Spleen (tissue), 11 donors: ENCODE measurements around the gene SLC1A7. TPM values are rescaled to one million over a fixed set of nuclear protein-coding genes. Genes with fewer than 3 reads are reported as not detected.

Source experiments
- DNase-seq: peaks from one replicate; pipeline ENCODE4 v3.0.0-alpha.2; 2020
- H3K27ac ChIP-seq, 8 donors: fragments of 200-600 bp; sonication (generic) in 7 of 8; 1 replicate in 4 of 8; 2 replicates in 4 of 8; pipeline versions ENCODE4 v1.5.0 to v1.8.0; 2016 to 2021; ENCODE audit warnings: inconsistent platforms in 4 of 8, mild to moderate bottlenecking in 4 of 8, moderate library complexity in 1 of 8
- H3K27me3 ChIP-seq, 7 donors: fragments of 200-600 bp; sonication (generic) in 6 of 7; replicated peaks in 1 of 7; 1 replicate in 4 of 7; 2 replicates in 3 of 7; pipeline versions ENCODE4 v1.5.0 to v1.8.0; 2016 to 2021; ENCODE audit warnings: inconsistent platforms in 3 of 7, mild to moderate bottlenecking in 1 of 7
- H3K36me3 ChIP-seq, 6 donors: fragments of 200-600 bp; sonication (generic) in 5 of 6; 1 replicate in 4 of 6; 2 replicates in 2 of 6; pipeline versions ENCODE4 v1.5.0 to v1.8.0; 2016 to 2021; ENCODE audit warnings: inconsistent platforms in 2 of 6
- H3K4me1 ChIP-seq, 6 donors: fragments of 200-600 bp; sonication (generic) in 5 of 6; 1 replicate in 3 of 6; 2 replicates in 3 of 6; pipeline versions ENCODE4 v1.5.0 to v1.8.0; 2016 to 2021; ENCODE audit warnings: inconsistent platforms in 3 of 6
- H3K4me3 ChIP-seq, 8 donors: fragments of 200-600 bp; sonication (generic) in 7 of 8; 1 replicate in 4 of 8; 2 replicates in 4 of 8; pipeline versions ENCODE4 v1.5.0 to v1.8.0; 2016 to 2021; ENCODE audit warnings: inconsistent platforms in 4 of 8, mild to moderate bottlenecking in 4 of 8, moderate library complexity in 2 of 8
- H3K9me3 ChIP-seq, 8 donors: fragments of 200-600 bp; sonication (generic) in 7 of 8; 1 replicate in 4 of 8; 2 replicates in 4 of 8; pipeline versions ENCODE4 v1.5.0 to v1.8.0; 2016 to 2021; ENCODE audit warnings: inconsistent platforms in 4 of 8
- CTCF ChIP-seq, 11 experiments: fragments of 200-600 bp in 7 of 11; fragments of 450-650 bp in 4 of 11; sonication (generic) in 4 of 11; IDR thresholded peaks in 8 of 11; conservative IDR thresholded peaks in 3 of 11; 1 replicate in 7 of 11; 2 replicates in 4 of 11; pipeline versions ENCODE4 v1.4.0 to v1.8.0; 2016 to 2021; ENCODE audit warnings: antibody characterized with exemption in 11 of 11, inconsistent platforms in 4 of 11, mild to moderate bottlenecking in 1 of 11
- POLR2A ChIP-seq, 3 donors: fragments of 450-650 bp; IDR thresholded peaks; one replicate each; pipeline ENCODE4 v1.5.1; 2017; ENCODE audit warnings: antibody characterized with exemption in 3 of 3, mild to moderate bottlenecking in 1 of 3
- POLR2AphosphoS5 ChIP-seq, 3 donors: sonication (generic); formaldehyde crosslinking; IDR thresholded peaks; one replicate each; pipeline ENCODE4 v1.5.1; 2017; ENCODE audit warnings: antibody characterized with exemption in 3 of 3
- WGBS, 5 donors: extraction: QIAGEN DNeasy Blood & Tissue Kit in 3 of 5; methylation state at CpG; one replicate each; pipeline versions ENCODE4 v1.1.5 to v1.1.7; 2013 to 2018; 5-methylcytosine and 5-hydroxymethylcytosine counted together
- intact Hi-C: fragments of 100-400 bp; cut with DNase I; formaldehyde crosslinking; loops from one replicate; pipeline ENCODE4 v1.15.0; 2023; ENCODE audit warnings: low total_unique reads
- polyA plus RNA-seq, 3 donors: library from polyadenylated mRNA; stranded (reverse); fragments of 200-250 nt; gene quantifications; one replicate each; pipeline ENCODE4 v1.2.1, GENCODE V29; 2013
- total RNA-seq, 7 donors: library from RNA; depleted of rRNA in 3 of 7; stranded (reverse); fragments of >200 nt in 3 of 7; fragmentation: NEBNext Ultra II Directional in 4 of 7; extraction: Animal tissue kit (Norgen Biotek cat#: 25700) in 4 of 7; gene quantifications; one replicate each; pipeline versions ENCODE4 v1.1.0 to v1.2.1, GENCODE V29; 2016 to 2021
- donor health status: healthy with polysubstance abuse.
- donor health status: DM: no; HTN: no; CAD: no; lungs with moderate emphysema.
- donor health status: DM: no; HTN: no; CAD: no.
- donor health status: Bipolar disorder and iron deficiency.
- donor health status: healthy.
- donor health status: DM: no; HTN: no; CAD: no.
- donor health status: DM: yes; HTN: yes; CAD: no.

SLC1A7 gene
- total and polyA plus RNA-seq, 10 donors = 0.02 to 0.19 (median 0.08) TPM; not detected in 6

- intact Hi-C loops = no loop called here
- H3K27ac ChIP-seq = no peak overlapping the region
- H3K9me3 ChIP-seq = no peaks in the 10 kb centered on the region
- WGBS, 5 donors = 75 to 89% (median 83%) methylated on average over 4 of the region's 4 CpGs
- DNase-seq = no peak
- H3K4me3 ChIP-seq = no peak overlapping the region
- H3K4me1 ChIP-seq = peaks cover 0 to 2% (median 0%) of the 10 kb centered on the region in 6 donors
- TF ChIP-seq CTCF (IDR thresholded peaks at IDR 0.05 in 8 of 11, conservative IDR thresholded peaks at IDR 0.05 in 3 of 11) (no peak), POLR2A (IDR thresholded peaks at IDR 0.05) (no peak), POLR2AphosphoS5 (IDR thresholded peaks at IDR 0.05) (no peak)
- H3K27me3 ChIP-seq = peaks cover 0 to 8% (median 0%) of the 10 kb centered on the region in 7 donors
- H3K36me3 ChIP-seq = no peaks in the 10 kb centered on the region
These were observed 55.9 kb downstream of the SLC1A7 start for GRCh38 chr1:53086491-53087070.

- 85 to 95% (median 92%) methylated on average over 5 to 8 of the region's 8 CpGs for WGBS, 5 donors
- H3K4me3 ChIP-seq = no peak overlapping the region
- H3K4me1 ChIP-seq = peaks cover 0 to 7% (median 0%) of the 10 kb centered on the region in 6 donors
- DNase-seq = no peak
- H3K27me3 ChIP-seq = peaks cover 0 to 4% (median 0%) of the 10 kb centered on the region in 7 donors
- TF ChIP-seq POLR2A (IDR thresholded peaks at IDR 0.05) (no peak), POLR2AphosphoS5 (IDR thresholded peaks at IDR 0.05) (no peak), CTCF (IDR thresholded peaks at IDR 0.05 in 8 of 11, conservative IDR thresholded peaks at IDR 0.05 in 3 of 11) (no peak)
- no peaks in the 10 kb centered on the region for H3K36me3 ChIP-seq
- H3K27ac ChIP-seq = no peak overlapping the region
- H3K9me3 ChIP-seq = no peaks in the 10 kb centered on the region
- intact Hi-C loops = no loop called here
These were observed 57.0 kb downstream of the SLC1A7 start for GRCh38 chr1:53085405-53085804.

GRCh38 chr1:53084589-53084971, 57.9 kb downstream of the SLC1A7 start:
- WGBS, 5 donors = 82 to 93% (median 87%) methylated on average over 8 of the region's 8 CpGs
- no peaks in the 10 kb centered on the region for H3K36me3 ChIP-seq
- H3K4me1 ChIP-seq = peaks cover 0 to 7% (median 0%) of the 10 kb centered on the region in 6 donors
- TF ChIP-seq POLR2AphosphoS5 (IDR thresholded peaks at IDR 0.05) = no peak
- no peak for TF ChIP-seq CTCF (IDR thresholded peaks at IDR 0.05 in 8 of 11, conservative IDR thresholded peaks at IDR 0.05 in 3 of 11)
- TF ChIP-seq POLR2A (IDR thresholded peaks at IDR 0.05) = no peak
- no peak overlapping the region for H3K27ac ChIP-seq
- H3K9me3 ChIP-seq = no peaks in the 10 kb centered on the region
- no peak for DNase-seq
- H3K27me3 ChIP-seq = no peaks in the 10 kb centered on the region
- intact Hi-C loops = no loop called here
- no peak overlapping the region for H3K4me3 ChIP-seq

GRCh38 chr1:53083636-53084588, 58.5 kb downstream of the SLC1A7 start:
- Histone ChIP-seq H3K9me3 (no peaks in the 10 kb centered on the region), H3K4me1 (peaks cover 0 to 7% (median 0%) of the 10 kb centered on the region in 6 donors), H3K4me3 (no peak overlapping the region), H3K27me3 (no peaks in the 10 kb centered on the region), H3K36me3 (no peaks in the 10 kb centered on the region), H3K27ac (no peak overlapping the region)
- 78 to 88% (median 80%) methylated on average over 15 to 17 of the region's 17 CpGs for WGBS, 5 donors
- no peak for DNase-seq
- TF ChIP-seq CTCF (IDR thresholded peaks at IDR 0.05 in 8 of 11, conservative IDR thresholded peaks at IDR 0.05 in 3 of 11) (no peak), POLR2AphosphoS5 (IDR thresholded peaks at IDR 0.05) (no peak), POLR2A (IDR thresholded peaks at IDR 0.05) (no peak)
- intact Hi-C loops = no loop called here
